Measurements from ENCODE around the gene EVC2.

DNA sequence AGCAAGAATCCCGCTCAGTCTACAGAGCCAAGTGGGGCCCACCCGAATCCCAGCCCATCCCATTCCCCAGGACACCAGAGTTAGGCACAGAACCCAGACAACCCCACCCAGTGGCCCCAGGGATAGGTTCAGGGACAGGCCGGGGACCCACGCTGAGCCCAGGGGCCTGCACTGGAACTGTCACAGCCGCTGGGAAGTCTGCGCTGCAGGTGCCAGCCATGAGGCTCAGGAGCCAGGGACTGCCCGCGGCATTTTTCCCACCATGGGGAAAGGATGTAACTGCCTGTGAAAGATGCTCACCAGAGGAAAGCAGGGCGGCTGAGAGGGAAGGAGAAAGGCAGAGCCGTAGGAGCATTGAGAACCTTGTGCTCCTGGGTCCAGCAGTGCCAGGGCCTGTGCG is 12.0 kb downstream of the EVC2 start:
- TF ChIP-seq CTCF (IDR thresholded peaks at IDR 0.05) (no peak), POLR2A (IDR thresholded peaks at IDR 0.05) (no peak)
